ENCODE results near the gene KREMEN1. TPM values are rescaled to one million over a fixed set of nuclear protein-coding genes. Genes with fewer than 3 reads are reported as not detected.

The KREMEN1 gene
- total RNA-seq, 1 donor from 2014 or later, result 102 TPM

DNA sequence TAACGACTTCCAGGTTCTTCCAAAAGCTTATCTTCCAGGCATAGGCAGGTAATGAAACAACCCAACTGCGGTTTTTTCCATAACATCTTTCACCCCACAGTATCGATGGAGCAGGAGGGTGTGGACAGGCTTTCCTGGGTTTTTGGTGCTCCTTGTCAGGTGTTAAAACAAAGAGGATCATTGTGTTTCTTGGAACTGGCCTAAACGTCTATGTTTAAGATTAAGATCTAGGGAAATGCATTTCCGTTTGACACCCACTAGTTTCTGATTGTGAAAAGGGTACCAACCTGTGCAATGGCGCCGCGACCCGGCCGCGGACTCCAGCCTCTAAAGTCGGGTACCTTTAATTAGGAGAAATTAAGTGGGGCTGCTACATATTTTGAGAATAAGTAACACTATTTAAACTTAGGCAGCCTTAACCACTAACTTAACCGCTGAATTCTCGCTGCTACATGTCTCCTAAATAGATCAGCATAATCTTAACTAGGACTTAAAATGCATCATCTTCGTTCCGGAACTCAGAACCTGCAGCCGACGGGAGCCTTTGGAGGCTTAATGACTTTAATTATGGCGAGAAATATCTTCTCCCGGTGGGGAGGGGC is 42.7 kb upstream of the KREMEN1 start:
- H3K9me3 ChIP-seq (replicated peaks), result no peaks in the 10 kb centered on the region
- intact Hi-C loops (cut with micrococcal nuclease), result no loop called here
- no peaks in the 10 kb centered on the region for H3K27me3 ChIP-seq (ENCODE audit: low read depth)
- TF ChIP-seq, protein P1, sequence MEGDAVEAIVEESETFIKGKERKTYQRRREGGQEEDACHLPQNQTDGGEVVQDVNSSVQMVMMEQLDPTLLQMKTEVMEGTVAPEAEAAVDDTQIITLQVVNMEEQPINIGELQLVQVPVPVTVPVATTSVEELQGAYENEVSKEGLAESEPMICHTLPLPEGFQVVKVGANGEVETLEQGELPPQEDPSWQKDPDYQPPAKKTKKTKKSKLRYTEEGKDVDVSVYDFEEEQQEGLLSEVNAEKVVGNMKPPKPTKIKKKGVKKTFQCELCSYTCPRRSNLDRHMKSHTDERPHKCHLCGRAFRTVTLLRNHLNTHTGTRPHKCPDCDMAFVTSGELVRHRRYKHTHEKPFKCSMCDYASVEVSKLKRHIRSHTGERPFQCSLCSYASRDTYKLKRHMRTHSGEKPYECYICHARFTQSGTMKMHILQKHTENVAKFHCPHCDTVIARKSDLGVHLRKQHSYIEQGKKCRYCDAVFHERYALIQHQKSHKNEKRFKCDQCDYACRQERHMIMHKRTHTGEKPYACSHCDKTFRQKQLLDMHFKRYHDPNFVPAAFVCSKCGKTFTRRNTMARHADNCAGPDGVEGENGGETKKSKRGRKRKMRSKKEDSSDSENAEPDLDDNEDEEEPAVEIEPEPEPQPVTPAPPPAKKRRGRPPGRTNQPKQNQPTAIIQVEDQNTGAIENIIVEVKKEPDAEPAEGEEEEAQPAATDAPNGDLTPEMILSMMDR (IDR thresholded peaks at IDR 0.05; ENCODE audit: borderline replicate concordance), result no peak
- no peak for DNase-seq
- H3K4me1 ChIP-seq, result peaks cover 30% of the 10 kb centered on the region
- H3K4me3 ChIP-seq, result peak overlapping the region; percentile 65
- H3K27ac ChIP-seq (replicated peaks), result peak overlapping the region; percentile 72
- no peaks in the 10 kb centered on the region for H3K36me3 ChIP-seq

DNA sequence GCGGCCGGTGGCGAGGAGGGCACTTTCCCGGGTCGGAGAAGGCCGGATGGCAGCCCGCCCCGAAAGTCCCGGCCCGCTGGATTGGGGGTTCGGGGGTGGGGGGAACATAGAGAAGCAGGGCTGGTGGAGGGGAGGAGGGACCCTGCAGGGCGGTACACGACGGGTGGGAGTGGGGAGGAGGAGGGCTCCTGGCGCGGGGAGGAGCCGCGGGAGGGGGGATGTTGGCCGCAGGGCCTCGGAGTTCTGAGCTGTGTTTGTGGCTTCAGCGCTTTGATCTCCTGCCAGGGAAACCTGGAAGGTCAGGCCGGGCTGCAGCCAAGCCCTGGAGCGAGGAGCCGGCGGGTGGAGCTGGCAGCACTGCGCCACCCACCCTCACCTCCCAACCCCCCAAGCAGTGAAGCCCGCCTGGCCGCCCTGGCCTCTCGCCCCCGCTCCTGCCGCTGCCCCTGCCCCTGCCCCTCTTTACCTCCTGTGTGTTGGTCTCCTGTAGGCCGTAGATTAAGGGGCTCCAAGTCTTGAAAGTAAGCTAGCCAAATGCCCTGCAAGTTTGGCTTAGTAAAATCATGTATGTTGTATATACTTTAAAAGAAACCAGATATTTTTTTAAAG is 42.1 kb upstream of the KREMEN1 start:
- TF ChIP-seq, protein P1 (IDR thresholded peaks at IDR 0.05; ENCODE audit: borderline replicate concordance), result no peak
- peak overlapping the region; percentile 65 for H3K4me3 ChIP-seq
- intact Hi-C loops (cut with micrococcal nuclease), result no loop called here
- H3K9me3 ChIP-seq (replicated peaks), result no peaks in the 10 kb centered on the region
- H3K27me3 ChIP-seq (ENCODE audit: low read depth), result no peaks in the 10 kb centered on the region
- no peaks in the 10 kb centered on the region for H3K36me3 ChIP-seq
- peak overlapping the region; percentile 72 for H3K27ac ChIP-seq (replicated peaks)
- DNase-seq, result peak; percentile 73
- H3K4me1 ChIP-seq, result peaks cover 30% of the 10 kb centered on the region

DNA sequence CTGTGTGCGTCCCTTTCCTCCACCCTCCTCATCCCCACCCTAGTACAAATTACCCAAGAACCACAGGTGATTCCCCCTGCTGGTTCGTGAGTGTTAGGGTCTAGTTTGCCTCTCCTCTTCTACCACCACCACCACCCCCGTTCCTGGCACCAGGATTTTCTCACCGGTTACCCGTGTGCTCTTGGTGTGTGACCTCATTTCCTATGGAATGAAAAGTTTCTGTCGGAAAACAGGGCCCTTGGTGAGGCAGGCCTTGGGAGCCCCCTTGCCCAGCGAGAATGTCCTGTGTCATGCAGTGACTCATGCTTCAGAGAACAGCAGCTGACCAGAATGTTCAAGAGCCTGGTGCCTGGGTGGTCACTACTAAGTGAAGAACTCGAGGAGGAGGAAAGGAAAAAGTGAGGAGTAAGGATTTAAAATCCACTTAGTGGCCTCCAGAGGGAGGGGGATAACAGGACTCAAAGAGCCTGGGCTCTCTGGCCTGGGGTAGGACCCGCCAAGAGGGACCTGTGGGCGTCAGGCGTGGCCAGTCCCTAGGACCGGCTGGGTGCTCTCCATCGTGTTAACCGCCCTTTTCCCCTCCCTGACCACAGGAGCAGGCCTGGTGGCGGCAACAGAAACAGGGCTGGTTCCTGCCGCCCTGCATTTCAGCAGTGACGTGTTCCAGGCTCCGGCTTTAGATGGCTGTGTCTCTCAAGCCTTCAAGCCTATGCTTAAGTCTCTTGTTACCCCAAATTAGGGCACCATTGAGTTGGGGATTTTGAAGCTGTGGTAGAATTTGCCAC is 41.4 kb upstream of the KREMEN1 start:
- H3K4me1 ChIP-seq, result peaks cover 30% of the 10 kb centered on the region
- H3K9me3 ChIP-seq (replicated peaks), result no peaks in the 10 kb centered on the region
- H3K27me3 ChIP-seq (ENCODE audit: low read depth), result no peaks in the 10 kb centered on the region
- TF ChIP-seq, protein P1 (IDR thresholded peaks at IDR 0.05; ENCODE audit: borderline replicate concordance), result no peak
- no peaks in the 10 kb centered on the region for H3K36me3 ChIP-seq
- peak overlapping the region; percentile 65 for H3K4me3 ChIP-seq
- peak overlapping the region; percentile 72 for H3K27ac ChIP-seq (replicated peaks)
- no peak for DNase-seq
- intact Hi-C loops (cut with micrococcal nuclease), result no loop called here

DNA sequence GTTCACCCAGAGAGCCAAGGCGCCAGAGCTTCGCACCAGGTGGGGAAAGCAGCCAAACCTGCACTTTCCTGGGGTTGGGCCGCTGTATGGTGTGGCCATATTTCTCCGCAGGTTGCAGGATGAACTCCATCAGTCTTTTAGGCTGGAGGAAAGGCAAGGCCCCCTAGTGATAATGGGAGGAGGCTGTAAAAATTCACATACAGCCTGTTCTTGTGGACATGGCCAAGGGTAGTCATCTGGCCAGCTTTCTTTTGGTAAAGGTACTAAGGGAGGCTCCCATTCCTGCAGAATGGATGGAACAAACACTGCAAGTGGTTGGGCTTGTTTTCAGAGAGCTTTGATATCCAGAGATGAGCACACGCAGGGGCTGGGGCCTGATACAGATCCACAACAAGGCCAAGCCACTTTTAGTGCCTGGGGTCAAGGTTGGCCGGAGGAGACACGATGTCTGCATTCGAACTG is 40.8 kb upstream of the KREMEN1 start:
- no peaks in the 10 kb centered on the region for H3K27me3 ChIP-seq (ENCODE audit: low read depth)
- H3K4me3 ChIP-seq, result no peak overlapping the region
- no peaks in the 10 kb centered on the region for H3K9me3 ChIP-seq (replicated peaks)
- intact Hi-C loops (cut with micrococcal nuclease), result no loop called here
- TF ChIP-seq, protein P1 (IDR thresholded peaks at IDR 0.05; ENCODE audit: borderline replicate concordance), result no peak
- H3K27ac ChIP-seq (replicated peaks), result peak overlapping the region; percentile 72
- DNase-seq, result no peak
- H3K4me1 ChIP-seq, result peaks cover 30% of the 10 kb centered on the region
- H3K36me3 ChIP-seq, result no peaks in the 10 kb centered on the region

DNA sequence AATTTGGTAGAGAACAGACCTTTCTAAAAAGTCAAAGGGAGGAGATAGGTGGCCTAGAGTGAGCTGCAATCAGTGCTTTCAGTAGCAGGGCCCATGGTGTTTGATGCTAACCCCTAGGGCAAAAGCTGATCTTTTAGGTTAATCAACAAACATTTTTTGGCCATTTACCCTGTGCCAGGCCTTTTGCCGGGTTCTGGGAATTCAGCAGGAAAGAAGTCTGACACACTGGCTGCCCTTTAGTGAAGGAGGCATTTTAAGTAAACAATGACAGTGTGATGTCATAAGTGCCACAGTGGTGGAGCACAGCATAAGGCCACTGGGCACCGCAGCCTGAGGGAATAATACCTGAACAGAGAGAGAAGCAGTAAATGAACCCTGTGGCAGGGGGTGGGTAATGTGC is 40.3 kb upstream of the KREMEN1 start:
- no peaks in the 10 kb centered on the region for H3K27me3 ChIP-seq (ENCODE audit: low read depth)
- DNase-seq, result no peak
- H3K4me3 ChIP-seq, result no peak overlapping the region
- intact Hi-C loops (cut with micrococcal nuclease), result no loop called here
- TF ChIP-seq, protein P1 (IDR thresholded peaks at IDR 0.05; ENCODE audit: borderline replicate concordance), result no peak
- H3K27ac ChIP-seq (replicated peaks), result no peak overlapping the region
- no peaks in the 10 kb centered on the region for H3K9me3 ChIP-seq (replicated peaks)
- no peaks in the 10 kb centered on the region for H3K36me3 ChIP-seq
- peaks cover 30% of the 10 kb centered on the region for H3K4me1 ChIP-seq
